ENCODE measurements around the gene MXD4.
"Not testable (repeated sequence)": the region's sequence is repeated elsewhere in the genome, so short reads cannot be mapped to it uniquely, and the experiment has no call there.

MXD4 gene

GRCh38 chr4:2249526-2250356, 12.2 kb downstream of the MXD4 start:
- DNase-seq: no peak

GRCh38 chr4:2248821-2249261, 13.1 kb downstream of the MXD4 start:
- DNase-seq: no peak

GRCh38 chr4:2248044-2248780, 13.7 kb downstream of the MXD4 start:
- no peak for DNase-seq

- DNase-seq: no peak
These were observed 14.5 kb downstream of the MXD4 start for GRCh38 chr4:2247128-2248043.

GRCh38 chr4:2246384-2247127, 15.4 kb downstream of the MXD4 start:
- no peak for DNase-seq

GRCh38 chr4:2245787-2246275, 16.1 kb downstream of the MXD4 start:
- no peak for DNase-seq

- no peak for DNase-seq
These were observed 16.7 kb downstream of the MXD4 start for GRCh38 chr4:2245057-2245786.

- peak in 1 of 2 experiments; percentile 34 for DNase-seq
These were observed 18.1 kb downstream of the MXD4 start for GRCh38 chr4:2243681-2244380.

- DNase-seq: peak; percentile 91 to 98
These were observed 20.2 kb downstream of the MXD4 start, which contains the start of the genes HAUS3 and POLN for GRCh38 chr4:2241410-2242353. TSS of gene HAUS3 (minus strand) at chr4:2242121. CDS start at chr4:2240946, 1,175 bp downstream. TSS of gene POLN (minus strand) at chr4:2242121. CDS start at chr4:2229231, 12,890 bp downstream.

- DNase-seq: no peak
These were observed 20.9 kb downstream of the MXD4 start for GRCh38 chr4:2241003-2241402.

- DNase-seq: no peak
These were observed 24.8 kb downstream of the MXD4 start for GRCh38 chr4:2236944-2237666.

- no peak for DNase-seq
These were observed 30.8 kb downstream of the MXD4 start for GRCh38 chr4:2231082-2231481.

- DNase-seq: no peak
These were observed 35.6 kb downstream of the MXD4 start for GRCh38 chr4:2226261-2226660.

- no peak for DNase-seq
These were observed 39.1 kb downstream of the MXD4 start for GRCh38 chr4:2222838-2223237.

- DNase-seq: not testable (repeated sequence)
These were observed 40.5 kb downstream of the MXD4 start for GRCh38 chr4:2221378-2221777.

GRCh38 chr4:2220016-2220630, 41.8 kb downstream of the MXD4 start:
- DNase-seq: peak in 1 of 2 experiments; percentile 81

GRCh38 chr4:2219233-2219760, 42.6 kb downstream of the MXD4 start:
- no peak for DNase-seq

GRCh38 chr4:2218436-2218835, 43.5 kb downstream of the MXD4 start:
- DNase-seq: no peak
